ENCODE measurements around the gene HIGD1A. TPM values are rescaled to one million over a fixed set of nuclear protein-coding genes. Genes with fewer than 3 reads are reported as not detected.

The HIGD1A gene
- total RNA-seq, 1 donor from 2014 or later = 150 TPM

DNA sequence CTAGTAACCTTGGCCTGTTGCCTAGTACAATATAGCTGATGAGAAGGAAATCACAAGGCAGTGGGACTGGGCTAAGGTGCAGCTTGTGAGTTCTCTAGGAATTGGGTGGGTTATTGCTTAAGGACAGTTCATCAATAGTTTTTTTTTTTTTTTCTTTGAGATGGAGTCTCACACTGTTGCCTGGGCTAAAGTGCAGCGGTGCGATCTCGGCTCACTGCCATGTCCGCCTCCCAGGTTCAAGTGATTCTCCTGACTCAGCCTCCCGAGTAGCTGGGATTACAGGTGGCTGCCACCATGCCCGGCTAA lies 16.4 kb upstream of the HIGD1A start:
- peaks cover 2% of the 10 kb centered on the region for H3K9me3 ChIP-seq (ENCODE audit: insufficient read depth, low read depth, low read length)
- no peak overlapping the region for H3K27ac ChIP-seq (ENCODE audit: low read depth, low read length)
- H3K79me2 ChIP-seq (ENCODE audit: insufficient read depth, low read length) = no peaks in the 10 kb centered on the region
- no peaks in the 10 kb centered on the region for H3K9me3 Mint-ChIP-seq (ENCODE audit: unreplicated experiment)
- H3K27me3 ChIP-seq (ENCODE audit: insufficient read depth, low read length) = no peaks in the 10 kb centered on the region
- DNase-seq (ENCODE audit: low read depth) (no peak), FAIRE-seq (no peak)
- TF ChIP-seq CTCF (IDR thresholded peaks at IDR 0.05; ENCODE audit: insufficient read depth, low read depth, low read length) (no peak), EZH2 (IDR thresholded peaks at IDR 0.05; ENCODE audit: insufficient read depth, low read length) (no peak)
- H3K4me1 ChIP-seq (ENCODE audit: insufficient read depth, low read length) = no peaks in the 10 kb centered on the region
- H3K4me3 Mint-ChIP-seq (ENCODE audit: unreplicated experiment) = no peak overlapping the region
- H3K9ac ChIP-seq (ENCODE audit: low read length) = no peak overlapping the region
- no peak overlapping the region for H3K27ac Mint-ChIP-seq (ENCODE audit: unreplicated experiment)
- H3K36me3 ChIP-seq (ENCODE audit: insufficient read depth, low read length) = no peaks in the 10 kb centered on the region
- H3K27me3 Mint-ChIP-seq (ENCODE audit: low read depth, unreplicated experiment) = no peaks in the 10 kb centered on the region
- H3K4me1 Mint-ChIP-seq (ENCODE audit: low read depth, unreplicated experiment) = peaks cover 15% of the 10 kb centered on the region
- H3K4me3 ChIP-seq (ENCODE audit: insufficient read depth, low read depth, low read length) = no peak overlapping the region
- no peak overlapping the region for H3K4me2 ChIP-seq (ENCODE audit: low read length)
- no peaks in the 10 kb centered on the region for H4K20me1 ChIP-seq (ENCODE audit: insufficient read depth, low read length)
- no peak overlapping the region for H2AFZ ChIP-seq (ENCODE audit: low read depth, low read length)
- no peaks in the 10 kb centered on the region for H3K36me3 Mint-ChIP-seq (ENCODE audit: low read depth, unreplicated experiment)

DNA sequence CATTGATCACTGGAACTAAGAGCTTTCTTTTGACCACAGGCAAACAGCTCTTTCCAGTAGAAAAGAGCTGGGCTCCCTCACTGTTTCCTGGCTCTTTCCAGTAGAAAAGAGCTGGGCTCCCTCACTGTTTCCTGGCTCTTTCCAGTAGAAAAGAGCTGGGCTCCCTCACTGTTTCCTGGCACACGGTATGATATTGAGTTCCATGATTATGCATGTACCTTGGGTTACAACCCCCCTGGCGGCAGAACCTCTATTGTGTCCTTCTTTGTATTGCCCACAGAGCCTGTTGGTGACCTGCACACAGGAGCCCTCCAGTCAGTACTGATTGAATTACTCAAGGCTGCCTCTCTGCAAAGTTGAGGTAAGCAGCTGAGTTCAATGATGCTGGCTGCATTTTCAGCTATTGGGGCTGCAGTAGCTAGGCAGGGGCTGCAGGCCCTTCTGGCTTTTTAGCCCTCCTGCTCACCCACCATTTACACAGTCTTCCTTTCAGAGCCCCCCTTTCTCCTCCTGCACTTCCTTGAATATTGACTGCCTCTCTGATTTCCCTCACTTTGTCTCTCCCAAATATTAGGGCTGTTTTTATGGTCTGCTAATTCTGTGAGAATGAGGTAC lies 15.2 kb upstream of the HIGD1A start:
- Mint-ChIP-seq H3K27me3 (ENCODE audit: low read depth, unreplicated experiment) (no peaks in the 10 kb centered on the region), H3K4me3 (ENCODE audit: unreplicated experiment) (no peak overlapping the region), H3K4me1 (ENCODE audit: low read depth, unreplicated experiment) (peaks cover 26% of the 10 kb centered on the region), H3K36me3 (ENCODE audit: low read depth, unreplicated experiment) (no peaks in the 10 kb centered on the region), H3K9me3 (ENCODE audit: unreplicated experiment) (no peaks in the 10 kb centered on the region), H3K27ac (ENCODE audit: unreplicated experiment) (no peak overlapping the region)
- H3K4me1 ChIP-seq (ENCODE audit: insufficient read depth, low read length) = no peaks in the 10 kb centered on the region
- no peaks in the 10 kb centered on the region for H3K79me2 ChIP-seq (ENCODE audit: insufficient read depth, low read length)
- H3K4me3 ChIP-seq (ENCODE audit: insufficient read depth, low read depth, low read length) = no peak overlapping the region
- no peak overlapping the region for H3K27ac ChIP-seq (ENCODE audit: low read depth, low read length)
- H2AFZ ChIP-seq (ENCODE audit: low read depth, low read length) = no peak overlapping the region
- H4K20me1 ChIP-seq (ENCODE audit: insufficient read depth, low read length) = no peaks in the 10 kb centered on the region
- no peaks in the 10 kb centered on the region for H3K36me3 ChIP-seq (ENCODE audit: insufficient read depth, low read length)
- no peak overlapping the region for H3K9ac ChIP-seq (ENCODE audit: low read length)
- no peak for DNase-seq (ENCODE audit: low read depth)
- H3K27me3 ChIP-seq (ENCODE audit: insufficient read depth, low read length) = no peaks in the 10 kb centered on the region
- no peak for TF ChIP-seq EZH2 (IDR thresholded peaks at IDR 0.05; ENCODE audit: insufficient read depth, low read length)
- TF ChIP-seq CTCF (IDR thresholded peaks at IDR 0.05; ENCODE audit: insufficient read depth, low read depth, low read length) = no peak
- FAIRE-seq = no peak
- H3K9me3 ChIP-seq (ENCODE audit: insufficient read depth, low read depth, low read length) = peaks cover 2% of the 10 kb centered on the region
- no peak overlapping the region for H3K4me2 ChIP-seq (ENCODE audit: low read length)

DNA sequence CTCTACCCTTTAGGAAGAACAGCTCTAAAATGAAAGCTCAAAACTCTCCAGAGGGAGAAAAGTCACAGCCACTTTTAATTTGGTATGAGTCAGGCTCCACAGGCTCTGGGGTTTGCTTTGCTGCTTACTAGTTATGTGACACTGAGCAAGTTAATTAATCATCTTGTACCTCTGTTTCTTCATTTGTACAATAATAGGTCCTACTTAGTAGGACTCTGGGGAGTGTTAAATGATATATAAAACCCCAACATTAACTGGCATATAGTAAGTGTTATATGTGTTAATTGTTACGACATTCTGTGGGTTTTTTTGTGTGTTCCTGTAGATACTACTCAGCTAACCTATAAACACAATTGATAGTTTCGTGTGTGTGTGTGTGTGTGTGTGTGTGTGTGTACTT lies 11.5 kb upstream of the HIGD1A start:
- no peak overlapping the region for H2AFZ ChIP-seq (ENCODE audit: low read depth, low read length)
- TF ChIP-seq EZH2 (IDR thresholded peaks at IDR 0.05; ENCODE audit: insufficient read depth, low read length) = no peak
- TF ChIP-seq CTCF (IDR thresholded peaks at IDR 0.05; ENCODE audit: insufficient read depth, low read depth, low read length) = no peak
- no peaks in the 10 kb centered on the region for H3K79me2 ChIP-seq (ENCODE audit: insufficient read depth, low read length)
- H3K9ac ChIP-seq (ENCODE audit: low read length) = no peak overlapping the region
- no peaks in the 10 kb centered on the region for H3K27me3 ChIP-seq (ENCODE audit: insufficient read depth, low read length)
- H3K27ac ChIP-seq (ENCODE audit: low read depth, low read length) = no peak overlapping the region
- no peak overlapping the region for H3K4me3 ChIP-seq (ENCODE audit: insufficient read depth, low read depth, low read length)
- Mint-ChIP-seq H3K27ac (ENCODE audit: unreplicated experiment) (no peak overlapping the region), H3K4me1 (ENCODE audit: low read depth, unreplicated experiment) (peaks cover 14% of the 10 kb centered on the region), H3K27me3 (ENCODE audit: low read depth, unreplicated experiment) (no peaks in the 10 kb centered on the region), H3K9me3 (ENCODE audit: unreplicated experiment) (no peaks in the 10 kb centered on the region), H3K4me3 (ENCODE audit: unreplicated experiment) (no peak overlapping the region), H3K36me3 (ENCODE audit: low read depth, unreplicated experiment) (no peaks in the 10 kb centered on the region)
- no peaks in the 10 kb centered on the region for H3K36me3 ChIP-seq (ENCODE audit: insufficient read depth, low read length)
- no peaks in the 10 kb centered on the region for H3K4me1 ChIP-seq (ENCODE audit: insufficient read depth, low read length)
- FAIRE-seq (no peak), DNase-seq (ENCODE audit: low read depth) (no peak)
- H3K9me3 ChIP-seq (ENCODE audit: insufficient read depth, low read depth, low read length) = peaks cover 2% of the 10 kb centered on the region
- no peak overlapping the region for H3K4me2 ChIP-seq (ENCODE audit: low read length)
- no peaks in the 10 kb centered on the region for H4K20me1 ChIP-seq (ENCODE audit: insufficient read depth, low read length)
